Stimulated activated CD4-positive, alpha-beta T cell treated with anti-CD3 and anti-CD28 coated beads, Interleukin-1b, Interleukin-23, amount 100 ng/mL, for 1 hour (primary cell): ENCODE measurements around the gene ADGRG3.
"Not testable (repeated sequence)": the region's sequence is repeated elsewhere in the genome, so short reads cannot be mapped to it uniquely, and the experiment has no call there.

Source experiments
- DNase-seq, 2 donors: peaks; one replicate each; pipeline ENCODE4 v3.0.0-alpha.2; 2020; ENCODE audit warnings: low read depth in 2 of 2

Gene ADGRG3

GRCh38 chr16:57721356-57722209 lies 53.5 kb downstream of the ADGRG3 start:
- DNase-seq = no peak

- DNase-seq = no peak
These were observed 54.0 kb downstream of the ADGRG3 start for GRCh38 chr16:57722210-57722499.

- no peak for DNase-seq
These were observed 54.5 kb downstream of the ADGRG3 start for GRCh38 chr16:57722651-57723050.

GRCh38 chr16:57723170-57723569 lies 55.1 kb downstream of the ADGRG3 start:
- no peak for DNase-seq

- no peak for DNase-seq
These were observed 56.4 kb downstream of the ADGRG3 start for GRCh38 chr16:57724531-57724930.

- DNase-seq = no peak
These were observed 57.0 kb downstream of the ADGRG3 start for GRCh38 chr16:57725151-57725550.

- no peak for DNase-seq
These were observed 57.4 kb downstream of the ADGRG3 start for GRCh38 chr16:57725554-57725953.

GRCh38 chr16:57725976-57726375 lies 57.9 kb downstream of the ADGRG3 start:
- DNase-seq = no peak

GRCh38 chr16:57726433-57726947 lies 58.4 kb downstream of the ADGRG3 start:
- no peak for DNase-seq

- DNase-seq = no peak
These were observed 59.5 kb downstream of the ADGRG3 start for GRCh38 chr16:57727610-57728009.

- DNase-seq = no peak
These were observed 60.5 kb downstream of the ADGRG3 start for GRCh38 chr16:57728336-57729181.

GRCh38 chr16:57729182-57729484 lies 61.0 kb downstream of the ADGRG3 start:
- DNase-seq = no peak

GRCh38 chr16:57729852-57730251 lies 61.7 kb downstream of the ADGRG3 start:
- DNase-seq = not testable (repeated sequence)

- DNase-seq = no peak
These were observed 62.9 kb downstream of the ADGRG3 start for GRCh38 chr16:57730771-57731730.

GRCh38 chr16:57732037-57732436 lies 63.9 kb downstream of the ADGRG3 start:
- DNase-seq = no peak

GRCh38 chr16:57732714-57733113 lies 64.6 kb downstream of the ADGRG3 start:
- DNase-seq = no peak

- DNase-seq = no peak
These were observed 66.3 kb downstream of the ADGRG3 start for GRCh38 chr16:57734308-57734924.

GRCh38 chr16:57734925-57735754 lies 67.0 kb downstream of the ADGRG3 start:
- DNase-seq = peak; percentile 91 to 93

- no peak for DNase-seq
These were observed 67.8 kb downstream of the ADGRG3 start, which contains the start of gene KATNB1 for GRCh38 chr16:57735755-57736418. KATNB1 (plus strand) TSS chr16:57735770; CDS start chr16:57737244, 1,474 bp downstream.
